ENCODE measurements around the gene GRK3. TPM values are rescaled to one million over a fixed set of nuclear protein-coding genes. Genes with fewer than 3 reads are reported as not detected.
"Not testable (repeated sequence)": the region's sequence is repeated elsewhere in the genome, so short reads cannot be mapped to it uniquely, and the experiment has no call there.

Gene GRK3
- total RNA-seq, 1 donor from 2014 or later, result 7.1 TPM

DNA sequence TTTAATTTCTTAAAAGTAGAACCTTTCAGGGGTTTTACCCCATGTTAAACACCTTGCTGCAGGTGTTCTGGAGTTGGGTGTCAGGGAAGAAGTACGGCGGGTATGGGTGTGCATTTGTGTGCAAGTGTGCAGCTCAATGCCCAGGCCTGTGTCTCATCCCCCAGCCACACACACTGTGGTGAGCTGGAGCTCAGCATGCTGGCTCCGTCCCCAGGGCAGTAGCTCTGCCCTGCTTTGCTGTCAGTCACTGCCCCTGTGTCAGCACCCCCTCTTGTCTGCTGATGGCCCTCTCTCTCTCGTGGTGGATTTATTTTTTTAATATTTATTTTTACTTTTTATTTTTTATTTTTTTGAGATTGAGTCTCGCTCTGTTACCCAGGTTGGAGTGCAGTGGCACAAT lies 141.7 kb downstream of the GRK3 start:
- no peak overlapping the region for H3K4me3 Mint-ChIP-seq (ENCODE audit: unreplicated experiment)
- peaks cover 3% of the 10 kb centered on the region for H3K27me3 Mint-ChIP-seq (ENCODE audit: unreplicated experiment)
- no peak overlapping the region for H3K27ac Mint-ChIP-seq (ENCODE audit: unreplicated experiment)
- TF ChIP-seq, protein P1, sequence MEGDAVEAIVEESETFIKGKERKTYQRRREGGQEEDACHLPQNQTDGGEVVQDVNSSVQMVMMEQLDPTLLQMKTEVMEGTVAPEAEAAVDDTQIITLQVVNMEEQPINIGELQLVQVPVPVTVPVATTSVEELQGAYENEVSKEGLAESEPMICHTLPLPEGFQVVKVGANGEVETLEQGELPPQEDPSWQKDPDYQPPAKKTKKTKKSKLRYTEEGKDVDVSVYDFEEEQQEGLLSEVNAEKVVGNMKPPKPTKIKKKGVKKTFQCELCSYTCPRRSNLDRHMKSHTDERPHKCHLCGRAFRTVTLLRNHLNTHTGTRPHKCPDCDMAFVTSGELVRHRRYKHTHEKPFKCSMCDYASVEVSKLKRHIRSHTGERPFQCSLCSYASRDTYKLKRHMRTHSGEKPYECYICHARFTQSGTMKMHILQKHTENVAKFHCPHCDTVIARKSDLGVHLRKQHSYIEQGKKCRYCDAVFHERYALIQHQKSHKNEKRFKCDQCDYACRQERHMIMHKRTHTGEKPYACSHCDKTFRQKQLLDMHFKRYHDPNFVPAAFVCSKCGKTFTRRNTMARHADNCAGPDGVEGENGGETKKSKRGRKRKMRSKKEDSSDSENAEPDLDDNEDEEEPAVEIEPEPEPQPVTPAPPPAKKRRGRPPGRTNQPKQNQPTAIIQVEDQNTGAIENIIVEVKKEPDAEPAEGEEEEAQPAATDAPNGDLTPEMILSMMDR (IDR thresholded peaks at IDR 0.05; ENCODE audit: unreplicated experiment), result no peak
- peaks cover 5% of the 10 kb centered on the region for H3K36me3 Mint-ChIP-seq (ENCODE audit: low read depth, unreplicated experiment)
- H3K4me1 Mint-ChIP-seq (ENCODE audit: unreplicated experiment), result peaks cover 4% of the 10 kb centered on the region
- no peaks in the 10 kb centered on the region for H3K9me3 Mint-ChIP-seq (ENCODE audit: unreplicated experiment)
- no peak for DNase-seq (ENCODE audit: low spot score)

DNA sequence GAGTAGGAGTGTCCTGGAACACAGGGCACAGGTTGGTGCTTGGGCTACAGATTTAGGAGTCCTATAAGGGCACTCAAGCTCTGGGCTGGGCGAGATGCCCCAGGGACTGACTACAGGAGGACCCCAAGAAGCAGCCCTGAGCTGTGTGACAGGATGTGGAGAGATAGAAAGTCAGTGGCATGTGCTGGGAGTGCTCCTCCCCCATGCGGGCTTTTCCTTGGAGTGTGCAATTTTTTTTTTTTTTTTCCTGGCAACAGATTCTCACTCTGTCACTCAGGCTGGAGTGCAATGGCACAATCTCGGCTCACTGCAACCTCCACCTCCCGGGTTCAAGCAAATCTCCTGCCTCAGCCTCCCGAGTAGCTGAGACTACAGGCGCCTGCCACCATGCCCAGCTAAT lies 144.0 kb downstream of the GRK3 start:
- H3K4me1 Mint-ChIP-seq (ENCODE audit: unreplicated experiment); H3K9me3 Mint-ChIP-seq (ENCODE audit: unreplicated experiment); H3K4me3 Mint-ChIP-seq (ENCODE audit: unreplicated experiment); H3K27ac Mint-ChIP-seq (ENCODE audit: unreplicated experiment); H3K36me3 Mint-ChIP-seq (ENCODE audit: low read depth, unreplicated experiment); DNase-seq (ENCODE audit: low spot score); H3K27me3 Mint-ChIP-seq (ENCODE audit: unreplicated experiment): not testable (repeated sequence)

DNA sequence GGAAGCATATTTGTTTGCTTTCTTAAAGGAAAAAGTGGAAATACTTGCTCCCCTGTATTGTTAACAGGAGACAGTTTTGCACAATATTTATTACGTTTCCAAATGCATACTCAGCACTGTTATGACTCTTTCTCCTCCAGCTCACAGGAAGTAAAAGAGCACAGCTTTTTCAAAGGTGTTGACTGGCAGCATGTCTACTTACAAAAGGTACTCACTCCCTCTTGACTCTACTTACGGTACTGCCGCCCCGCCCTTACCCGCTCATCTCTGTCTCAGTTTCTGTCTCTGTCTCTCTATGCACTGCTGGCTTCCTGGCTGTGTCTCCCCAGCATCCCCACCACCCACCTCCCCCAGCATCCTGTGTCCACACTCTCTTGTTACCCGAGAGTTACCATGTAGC lies 145.3 kb downstream of the GRK3 start:
- Mint-ChIP-seq H3K4me3 (ENCODE audit: unreplicated experiment) (no peak overlapping the region), H3K9me3 (ENCODE audit: unreplicated experiment) (no peaks in the 10 kb centered on the region), H3K36me3 (ENCODE audit: low read depth, unreplicated experiment) (peaks cover 5% of the 10 kb centered on the region), H3K4me1 (ENCODE audit: unreplicated experiment) (peaks cover 4% of the 10 kb centered on the region), H3K27me3 (ENCODE audit: unreplicated experiment) (peaks cover 1% of the 10 kb centered on the region), H3K27ac (ENCODE audit: unreplicated experiment) (no peak overlapping the region)
- no peak for DNase-seq (ENCODE audit: low spot score)
- TF ChIP-seq, protein P1 (IDR thresholded peaks at IDR 0.05; ENCODE audit: unreplicated experiment), result no peak

DNA sequence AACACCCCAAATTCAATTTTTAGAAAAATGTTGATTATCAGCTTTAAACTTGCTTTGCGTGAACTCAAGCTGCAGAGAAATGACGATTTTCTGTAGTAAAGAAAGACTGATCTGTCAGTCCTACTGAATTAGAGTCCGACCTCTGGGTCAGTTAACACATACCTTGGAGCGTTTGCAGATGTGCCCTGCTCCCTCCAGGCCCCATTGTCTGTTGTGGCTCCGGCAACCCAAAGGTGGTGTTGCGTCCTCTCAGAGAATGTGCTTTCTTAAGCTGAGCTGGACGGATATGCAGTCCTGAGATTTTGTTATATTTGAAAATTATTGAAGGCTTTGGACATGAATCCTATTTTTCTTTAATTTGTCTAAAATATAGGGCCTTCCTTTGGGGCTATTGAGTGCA lies 146.0 kb downstream of the GRK3 start:
- Mint-ChIP-seq H3K4me3 (ENCODE audit: unreplicated experiment) (no peak overlapping the region), H3K36me3 (ENCODE audit: low read depth, unreplicated experiment) (peaks cover 5% of the 10 kb centered on the region), H3K4me1 (ENCODE audit: unreplicated experiment) (peaks cover 4% of the 10 kb centered on the region), H3K27ac (ENCODE audit: unreplicated experiment) (no peak overlapping the region), H3K27me3 (ENCODE audit: unreplicated experiment) (no peaks in the 10 kb centered on the region), H3K9me3 (ENCODE audit: unreplicated experiment) (no peaks in the 10 kb centered on the region)
- TF ChIP-seq, protein P1 (IDR thresholded peaks at IDR 0.05; ENCODE audit: unreplicated experiment), result no peak
- no peak for DNase-seq (ENCODE audit: low spot score)

DNA sequence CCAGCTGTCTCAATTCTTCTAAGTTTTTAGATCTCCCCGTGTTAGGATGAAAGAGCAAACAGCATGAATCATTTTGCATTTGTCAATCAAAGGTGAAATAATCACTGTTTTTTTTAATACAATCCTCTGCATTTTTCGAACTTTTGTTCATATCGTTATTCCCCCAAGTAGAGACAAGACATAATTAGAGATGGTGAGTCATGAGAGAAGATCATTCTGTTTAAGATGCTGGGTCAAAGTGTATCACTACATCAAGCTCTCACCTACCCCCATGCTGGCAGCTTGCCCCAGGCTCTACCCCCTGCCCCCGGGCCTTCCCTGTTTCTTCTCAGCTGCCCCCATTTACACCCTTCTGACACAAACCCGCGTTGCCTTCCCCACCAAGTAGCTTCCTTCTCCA lies 147.0 kb downstream of the GRK3 start:
- H3K4me1 Mint-ChIP-seq (ENCODE audit: unreplicated experiment), result peaks cover 4% of the 10 kb centered on the region
- H3K9me3 Mint-ChIP-seq (ENCODE audit: unreplicated experiment), result no peaks in the 10 kb centered on the region
- no peak overlapping the region for H3K27ac Mint-ChIP-seq (ENCODE audit: unreplicated experiment)
- peaks cover 5% of the 10 kb centered on the region for H3K36me3 Mint-ChIP-seq (ENCODE audit: low read depth, unreplicated experiment)
- no peaks in the 10 kb centered on the region for H3K27me3 Mint-ChIP-seq (ENCODE audit: unreplicated experiment)
- TF ChIP-seq, protein P1 (IDR thresholded peaks at IDR 0.05; ENCODE audit: unreplicated experiment), result no peak
- DNase-seq (ENCODE audit: low spot score), result no peak
- no peak overlapping the region for H3K4me3 Mint-ChIP-seq (ENCODE audit: unreplicated experiment)

Data from endothelial cell (in vitro differentiated cells).